Right atrium auricular region (tissue), 2 donors: ENCODE data around the gene SLC15A3. TPM values are rescaled to one million over a fixed set of nuclear protein-coding genes. Genes with fewer than 3 reads are reported as not detected.

Source experiments
- DNase-seq: peaks from one replicate; pipeline ENCODE4 v3.0.0-alpha.2; 2019; ENCODE audit warnings: low spot score
- H3K27ac ChIP-seq, 2 donors: fragments of 200-600 bp; sonication (generic); 1 replicate in 1 of 2; 2 replicates in 1 of 2; pipeline ENCODE4 v1.5.1; 2016 to 2019
- H3K27me3 ChIP-seq, 2 donors: fragments of 200-600 bp; sonication (generic); one replicate each; pipeline versions ENCODE4 v1.5.1 to v1.6.0; 2017 to 2019
- H3K36me3 ChIP-seq: fragments of 200-600 bp; sonication (generic); one replicate; pipeline ENCODE4 v1.5.1; 2016
- H3K4me1 ChIP-seq, 2 donors: fragments of 200-600 bp; sonication (generic); one replicate each; pipeline versions ENCODE4 v1.5.1 to v1.6.0; 2017 to 2019
- H3K4me3 ChIP-seq, 2 donors: fragments of 200-600 bp; sonication (generic); 1 replicate in 1 of 2; 2 replicates in 1 of 2; pipeline ENCODE4 v1.5.1; 2017 to 2019; ENCODE audit warnings: mild to moderate bottlenecking in 1 of 2, moderate library complexity in 1 of 2
- H3K9me3 ChIP-seq, 2 donors: fragments of 200-600 bp; sonication (generic); one replicate each; pipeline ENCODE4 v1.5.1; 2019
- CTCF ChIP-seq, 2 donors: fragments of 200-600 bp; sonication (generic); IDR thresholded peaks; one replicate each; pipeline ENCODE4 v1.5.1; 2019; ENCODE audit warnings: antibody characterized with exemption in 2 of 2
- total RNA-seq, 2 donors: library from RNA; depleted of rRNA; stranded (reverse); fragments of >200 nt; gene quantifications; one replicate each; pipeline ENCODE4 v1.1.0, GENCODE V29; 2016

The SLC15A3 gene
- total RNA-seq, 2 donors from 2014 or later, result 12.9 to 17.5 TPM

- no peak for DNase-seq
Observed at GRCh38 chr11:60993615-60994014, 41.6 kb upstream of the SLC15A3 start.

GRCh38 chr11:60992842-60993409 lies 41.0 kb upstream of the SLC15A3 start:
- Histone ChIP-seq H3K4me1 (peaks cover 0 to 15% of the 10 kb centered on the region in 2 donors), H3K27ac (no peak overlapping the region), H3K4me3 (no peak overlapping the region), H3K9me3 (no peaks in the 10 kb centered on the region), H3K27me3 (no peaks in the 10 kb centered on the region), H3K36me3 (no peaks in the 10 kb centered on the region)
- no peak for DNase-seq
- no peak for TF ChIP-seq CTCF (IDR thresholded peaks at IDR 0.05)

More at GRCh38 chr11:60993615-60994014, 41.6 kb upstream of the SLC15A3 start:
- Histone ChIP-seq H3K9me3 (no peaks in the 10 kb centered on the region), H3K4me3 (no peak overlapping the region), H3K27me3 (no peaks in the 10 kb centered on the region), H3K27ac (no peak overlapping the region), H3K4me1 (peaks cover 0 to 15% of the 10 kb centered on the region in 2 donors), H3K36me3 (no peaks in the 10 kb centered on the region)
- TF ChIP-seq CTCF (IDR thresholded peaks at IDR 0.05), result no peak

- Histone ChIP-seq H3K27me3 (no peaks in the 10 kb centered on the region), H3K27ac (no peak overlapping the region), H3K4me1 (peaks cover 0 to 10% of the 10 kb centered on the region in 2 donors), H3K36me3 (no peaks in the 10 kb centered on the region), H3K9me3 (no peaks in the 10 kb centered on the region), H3K4me3 (no peak overlapping the region)
- DNase-seq, result no peak
- TF ChIP-seq CTCF (IDR thresholded peaks at IDR 0.05), result no peak
Observed at GRCh38 chr11:60991457-60991856, 39.5 kb upstream of the SLC15A3 start.

GRCh38 chr11:60989093-60989650 lies 37.2 kb upstream of the SLC15A3 start:
- no peaks in the 10 kb centered on the region for H3K36me3 ChIP-seq
- H3K9me3 ChIP-seq, result no peaks in the 10 kb centered on the region
- H3K4me3 ChIP-seq, result no peak overlapping the region
- no peaks in the 10 kb centered on the region for H3K27me3 ChIP-seq
- no peak for TF ChIP-seq CTCF (IDR thresholded peaks at IDR 0.05)
- no peaks in the 10 kb centered on the region for H3K4me1 ChIP-seq
- no peak overlapping the region for H3K27ac ChIP-seq
- no peak for DNase-seq

GRCh38 chr11:60988658-60989057 lies 36.7 kb upstream of the SLC15A3 start:
- no peak for TF ChIP-seq CTCF (IDR thresholded peaks at IDR 0.05)
- no peak overlapping the region for H3K27ac ChIP-seq
- H3K27me3 ChIP-seq, result no peaks in the 10 kb centered on the region
- no peak for DNase-seq
- no peak overlapping the region for H3K4me3 ChIP-seq
- no peaks in the 10 kb centered on the region for H3K9me3 ChIP-seq
- H3K36me3 ChIP-seq, result no peaks in the 10 kb centered on the region
- H3K4me1 ChIP-seq, result no peaks in the 10 kb centered on the region
